ENCODE results near the gene TIMP3.

Gene TIMP3

DNA sequence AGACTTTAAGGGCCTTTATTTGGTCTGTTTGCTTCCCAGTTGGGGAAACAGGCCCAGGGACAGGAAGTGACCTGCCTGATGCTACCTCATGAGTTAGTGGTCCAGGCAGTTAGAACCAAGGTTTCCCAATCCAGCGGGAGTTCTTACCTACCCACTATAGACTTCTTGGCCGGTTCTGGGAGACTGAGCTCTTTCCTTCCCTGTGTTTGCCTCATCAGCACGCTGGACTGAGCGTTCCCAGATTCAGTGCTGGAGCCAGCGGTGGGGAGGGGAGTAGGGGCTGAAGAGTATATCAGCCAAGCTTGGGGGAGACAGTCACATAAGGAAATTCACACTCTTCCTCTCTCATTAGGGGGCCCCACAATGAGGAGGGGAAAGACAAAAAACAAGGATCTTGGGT is 27.1 kb downstream of the TIMP3 start:
- no peak overlapping the region for H3K4me3 ChIP-seq (ENCODE audit: control insufficient read depth, low read depth, low read length)
- DNase-seq (ENCODE audit: low read depth) = no peak

DNA sequence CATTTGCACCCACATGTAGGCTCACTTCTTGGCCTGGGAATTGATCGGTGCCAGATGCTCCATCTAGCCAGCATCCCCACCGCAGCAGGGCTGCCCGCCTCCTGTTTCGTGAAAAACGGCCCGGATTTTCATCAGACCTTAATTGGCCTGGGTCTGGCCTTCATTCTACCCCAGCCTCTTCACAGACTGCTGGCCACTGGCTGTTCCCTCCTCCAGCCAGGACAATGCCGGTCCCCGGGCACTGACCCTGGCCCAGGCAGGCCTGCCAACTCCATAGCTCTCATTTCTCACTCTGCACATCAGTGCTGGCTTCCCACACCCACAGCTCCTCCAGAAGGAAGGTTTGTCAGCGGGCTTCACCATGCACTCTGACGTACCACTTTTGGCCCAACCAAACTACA is 27.9 kb downstream of the TIMP3 start:
- TF ChIP-seq, protein P1, sequence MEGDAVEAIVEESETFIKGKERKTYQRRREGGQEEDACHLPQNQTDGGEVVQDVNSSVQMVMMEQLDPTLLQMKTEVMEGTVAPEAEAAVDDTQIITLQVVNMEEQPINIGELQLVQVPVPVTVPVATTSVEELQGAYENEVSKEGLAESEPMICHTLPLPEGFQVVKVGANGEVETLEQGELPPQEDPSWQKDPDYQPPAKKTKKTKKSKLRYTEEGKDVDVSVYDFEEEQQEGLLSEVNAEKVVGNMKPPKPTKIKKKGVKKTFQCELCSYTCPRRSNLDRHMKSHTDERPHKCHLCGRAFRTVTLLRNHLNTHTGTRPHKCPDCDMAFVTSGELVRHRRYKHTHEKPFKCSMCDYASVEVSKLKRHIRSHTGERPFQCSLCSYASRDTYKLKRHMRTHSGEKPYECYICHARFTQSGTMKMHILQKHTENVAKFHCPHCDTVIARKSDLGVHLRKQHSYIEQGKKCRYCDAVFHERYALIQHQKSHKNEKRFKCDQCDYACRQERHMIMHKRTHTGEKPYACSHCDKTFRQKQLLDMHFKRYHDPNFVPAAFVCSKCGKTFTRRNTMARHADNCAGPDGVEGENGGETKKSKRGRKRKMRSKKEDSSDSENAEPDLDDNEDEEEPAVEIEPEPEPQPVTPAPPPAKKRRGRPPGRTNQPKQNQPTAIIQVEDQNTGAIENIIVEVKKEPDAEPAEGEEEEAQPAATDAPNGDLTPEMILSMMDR (IDR thresholded peaks at IDR 0.05; ENCODE audit: control insufficient read depth, insufficient read depth, low read depth, low read length, missing control alignments) = no peak
- DNase-seq (ENCODE audit: low read depth) = no peak
- no peak overlapping the region for H3K4me3 ChIP-seq (ENCODE audit: control insufficient read depth, low read depth, low read length)

More for the DNA sequence above, 27.1 kb downstream of the TIMP3 start:
- TF ChIP-seq, protein P1 (IDR thresholded peaks at IDR 0.05; ENCODE audit: control insufficient read depth, insufficient read depth, low read depth, low read length, missing control alignments) = no peak

GRCh38 chr22:32830473-32830872 is 29.0 kb downstream of the TIMP3 start:
- TF ChIP-seq, protein P1 (IDR thresholded peaks at IDR 0.05; ENCODE audit: control insufficient read depth, insufficient read depth, low read depth, low read length, missing control alignments) = no peak
- H3K4me3 ChIP-seq (ENCODE audit: control insufficient read depth, low read depth, low read length) = no peak overlapping the region
- DNase-seq (ENCODE audit: low read depth) = no peak

- DNase-seq (ENCODE audit: low read depth) = no peak
- H3K4me3 ChIP-seq (ENCODE audit: control insufficient read depth, low read depth, low read length) = no peak overlapping the region
- TF ChIP-seq, protein P1 (IDR thresholded peaks at IDR 0.05; ENCODE audit: control insufficient read depth, insufficient read depth, low read depth, low read length, missing control alignments) = no peak
These were observed 29.5 kb downstream of the TIMP3 start for GRCh38 chr22:32830957-32831356.

GRCh38 chr22:32831584-32831983 is 30.1 kb downstream of the TIMP3 start:
- no peak for DNase-seq (ENCODE audit: low read depth)

DNA sequence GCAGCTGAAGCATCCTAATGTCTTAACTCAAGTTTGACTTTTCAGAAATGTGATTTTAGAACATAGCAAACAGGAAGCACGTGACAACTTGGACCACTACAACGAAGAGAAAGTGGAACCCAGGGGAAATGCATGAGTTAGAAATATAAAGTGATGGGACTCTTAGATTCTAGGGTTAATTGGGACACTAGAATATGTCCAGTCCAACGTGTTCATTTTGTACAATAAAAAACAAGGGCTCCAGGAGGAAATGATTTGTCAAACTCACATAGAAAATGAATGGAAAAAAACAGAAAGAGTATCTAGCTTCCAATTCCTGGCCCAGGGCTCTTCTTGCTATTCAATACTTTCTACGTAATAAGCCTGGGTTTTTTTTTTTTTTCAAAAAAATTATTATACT is 30.7 kb downstream of the TIMP3 start:
- TF ChIP-seq, protein P1 (IDR thresholded peaks at IDR 0.05; ENCODE audit: control insufficient read depth, insufficient read depth, low read depth, low read length, missing control alignments) = no peak
- no peak for DNase-seq (ENCODE audit: low read depth)
- H3K4me3 ChIP-seq (ENCODE audit: control insufficient read depth, low read depth, low read length) = no peak overlapping the region

More at GRCh38 chr22:32831584-32831983, 30.1 kb downstream of the TIMP3 start:
- TF ChIP-seq, protein P1 (IDR thresholded peaks at IDR 0.05; ENCODE audit: control insufficient read depth, insufficient read depth, low read depth, low read length, missing control alignments) = no peak
- H3K4me3 ChIP-seq (ENCODE audit: control insufficient read depth, low read depth, low read length) = no peak overlapping the region
